Skeletal muscle tissue (tissue), 4 donors: ENCODE results near the gene HBE1. TPM values are rescaled to one million over a fixed set of nuclear protein-coding genes. Genes with fewer than 3 reads are reported as not detected.
"Not testable (repeated sequence)": the region's sequence is repeated elsewhere in the genome, so short reads cannot be mapped to it uniquely, and the experiment has no call there.

Experiments used
- H3K27ac ChIP-seq: one replicate; pipeline ENCODE4 v1.7.0; 2013; ENCODE audit warnings: mild to moderate bottlenecking, low read depth, low read length, inconsistent platforms
- H3K27me3 ChIP-seq, 3 donors: one replicate each; pipeline ENCODE4 v1.7.0; 2013; ENCODE audit warnings: low read length in 3 of 3; ENCODE audit not compliant: control insufficient read depth in 3 of 3, insufficient read depth in 3 of 3
- H3K36me3 ChIP-seq, 3 donors: one replicate each; pipeline ENCODE4 v1.7.0; 2013; ENCODE audit warnings: low read length in 3 of 3; ENCODE audit not compliant: control insufficient read depth in 3 of 3, insufficient read depth in 3 of 3
- H3K4me1 ChIP-seq, 3 donors: one replicate each; pipeline ENCODE4 v1.7.0; 2013; ENCODE audit warnings: low read length in 3 of 3, mild to moderate bottlenecking in 3 of 3; ENCODE audit not compliant: control insufficient read depth in 3 of 3, insufficient read depth in 3 of 3
- H3K4me3 ChIP-seq, 3 donors: one replicate each; pipeline ENCODE4 v1.7.0; 2013; ENCODE audit warnings: low read length in 3 of 3
- H3K9ac ChIP-seq, 3 donors: one replicate each; pipeline ENCODE4 v1.7.0; 2013; ENCODE audit warnings: low read length in 3 of 3, mild to moderate bottlenecking in 3 of 3, moderate library complexity in 2 of 3, low read depth in 1 of 3
- H3K9me3 ChIP-seq, 3 donors: one replicate each; pipeline ENCODE4 v1.7.0; 2013; ENCODE audit warnings: low read length in 3 of 3; ENCODE audit not compliant: control insufficient read depth in 3 of 3
- total RNA-seq: library from RNA; depleted of rRNA; stranded (reverse); fragments of >200 nt; gene quantifications from one replicate; pipeline ENCODE4 v1.2.3, GENCODE V29; 2014
- donor health status: Osteomylitis.

The HBE1 gene
- total RNA-seq, 1 donor from 2014 or later, result 84.0 TPM

- H3K9ac ChIP-seq, H3K36me3 ChIP-seq, H3K9me3 ChIP-seq, H3K4me1 ChIP-seq, H3K27ac ChIP-seq, H3K4me3 ChIP-seq, H3K27me3 ChIP-seq: not testable (repeated sequence)
These were observed 14.9 kb downstream of the HBE1 start, which contains the start of gene HBG2 for GRCh38 chr11:5254646-5255413. Gene HBG2 (minus strand): TSS chr11:5254781. CDS start chr11:5254728, 53 bp downstream.

- H3K4me1 ChIP-seq, H3K36me3 ChIP-seq, H3K4me3 ChIP-seq, H3K9me3 ChIP-seq, H3K9ac ChIP-seq, H3K27me3 ChIP-seq, H3K27ac ChIP-seq: not testable (repeated sequence)
These were observed 15.7 kb downstream of the HBE1 start for GRCh38 chr11:5254023-5254422.

- H3K27ac ChIP-seq, H3K4me1 ChIP-seq, H3K9me3 ChIP-seq, H3K36me3 ChIP-seq, H3K9ac ChIP-seq, H3K27me3 ChIP-seq, H3K4me3 ChIP-seq: not testable (repeated sequence)
These were observed 16.3 kb downstream of the HBE1 start for GRCh38 chr11:5253440-5253839.

GRCh38 chr11:5252919-5253265, 16.9 kb downstream of the HBE1 start:
- Histone ChIP-seq H3K9me3 (no peaks in the 10 kb centered on the region), H3K4me1 (no peaks in the 10 kb centered on the region), H3K27ac (no peak overlapping the region), H3K27me3 (no peaks in the 10 kb centered on the region), H3K36me3 (no peaks in the 10 kb centered on the region), H3K4me3 (no peak overlapping the region), H3K9ac (no peak overlapping the region)

GRCh38 chr11:5252192-5252918, 17.4 kb downstream of the HBE1 start:
- Histone ChIP-seq H3K4me1 (no peaks in the 10 kb centered on the region), H3K36me3 (no peaks in the 10 kb centered on the region), H3K9me3 (no peaks in the 10 kb centered on the region), H3K27me3 (no peaks in the 10 kb centered on the region), H3K4me3 (no peak overlapping the region), H3K9ac (no peak overlapping the region), H3K27ac (no peak overlapping the region)

- H3K4me1 ChIP-seq, result no peaks in the 10 kb centered on the region
- no peaks in the 10 kb centered on the region for H3K27me3 ChIP-seq
- H3K4me3 ChIP-seq, result no peak overlapping the region
- H3K27ac ChIP-seq, result no peak overlapping the region
- no peaks in the 10 kb centered on the region for H3K9me3 ChIP-seq
- H3K9ac ChIP-seq, result no peak overlapping the region
- no peaks in the 10 kb centered on the region for H3K36me3 ChIP-seq
These were observed 18.0 kb downstream of the HBE1 start for GRCh38 chr11:5251746-5252145.

- Histone ChIP-seq H3K27me3 (no peaks in the 10 kb centered on the region), H3K9me3 (no peaks in the 10 kb centered on the region), H3K4me1 (no peaks in the 10 kb centered on the region), H3K36me3 (no peaks in the 10 kb centered on the region), H3K4me3 (no peak overlapping the region), H3K9ac (no peak overlapping the region), H3K27ac (no peak overlapping the region)
These were observed 19.1 kb downstream of the HBE1 start for GRCh38 chr11:5250543-5251204.

- not testable (repeated sequence) for H3K9me3 ChIP-seq, H3K27ac ChIP-seq, H3K4me1 ChIP-seq, H3K36me3 ChIP-seq, H3K9ac ChIP-seq, H3K4me3 ChIP-seq, H3K27me3 ChIP-seq
These were observed 19.8 kb downstream of the HBE1 start, which contains the start of gene HBG1 for GRCh38 chr11:5249807-5250396. Gene HBG1 (minus strand): TSS chr11:5249857. CDS start chr11:5249804, 53 bp downstream.

GRCh38 chr11:5248498-5248897, 21.2 kb downstream of the HBE1 start:
- H3K27ac ChIP-seq, H3K4me3 ChIP-seq, H3K4me1 ChIP-seq, H3K9me3 ChIP-seq, H3K9ac ChIP-seq, H3K36me3 ChIP-seq, H3K27me3 ChIP-seq: not testable (repeated sequence)
